ENCODE measurements around the gene RLF. TPM values are rescaled to one million over a fixed set of nuclear protein-coding genes. Genes with fewer than 3 reads are reported as not detected.

Gene RLF
- total and polyA plus RNA-seq, 9 of the 15 experiments (the other 6 are each of a cell fraction or from before 2014, with no cell fraction given): 3.6 to 35.0 (median 21.2) TPM

DNA sequence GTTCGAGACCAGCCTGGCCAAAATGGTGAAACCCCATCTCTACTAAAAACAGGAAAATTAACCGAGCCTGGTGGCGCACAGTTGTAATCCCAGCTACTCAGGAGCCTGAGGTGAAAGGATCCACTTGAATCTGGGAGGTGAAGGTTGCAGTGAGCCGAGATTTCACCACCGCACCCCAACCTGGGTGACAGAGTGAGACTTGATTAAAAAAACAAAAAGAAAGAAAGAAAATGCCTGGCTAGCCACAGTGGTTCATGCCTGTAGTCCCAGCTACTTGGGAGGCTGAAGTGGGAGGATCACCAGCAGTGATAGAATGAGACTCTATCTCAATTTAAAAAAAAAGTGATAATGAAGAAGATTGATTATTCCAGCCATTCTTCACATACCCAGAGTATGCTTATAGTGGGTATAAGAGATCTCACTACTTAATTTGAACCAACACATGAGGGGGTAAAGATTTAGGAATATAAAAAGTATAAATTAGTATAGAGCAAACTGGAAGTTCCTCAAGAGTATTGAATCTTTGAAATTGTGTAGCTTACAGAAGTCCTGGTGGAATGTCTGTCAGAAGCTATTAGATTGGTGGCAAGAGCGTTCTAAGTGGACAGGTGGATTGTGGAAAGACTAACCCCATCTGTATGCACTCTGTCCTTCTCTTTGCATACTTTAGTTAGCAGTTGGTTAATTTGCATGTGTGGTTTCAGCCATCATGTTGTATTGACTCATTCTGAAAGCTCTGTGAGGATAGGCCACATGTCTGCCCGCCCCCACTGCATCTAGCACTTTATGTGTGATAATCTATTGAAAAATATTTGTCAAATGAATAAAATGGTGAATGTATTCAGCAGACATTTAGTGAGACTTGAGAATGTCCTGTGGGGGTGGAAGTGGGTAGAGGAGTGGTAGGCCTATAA, 25.0 kb downstream of the RLF start:
- ChIA-PET POLR2A (interaction anchor here (0.9 to 1.5 kb wide), 3 partner anchors 17 to 24 kb away, joined by 3 read pairs; no protein-coding TSS in a partner anchor), CTCF (ENCODE audit: low intra/inter-chr PET ratio) (no interaction called here)
- FAIRE-seq: no peak
- Histone ChIP-seq H4K20me1 (replicated peaks; ENCODE audit: control insufficient read depth, insufficient read depth, low read length) (peaks cover 11% of the 10 kb centered on the region; the same call in 1 of the 2 replicates), H3K27ac (ENCODE audit: extremely low read depth, low read depth, low read length) (no peak overlapping the region), H3K9me3 (replicated peaks; ENCODE audit: control insufficient read depth, insufficient read depth, low read depth, low read length) (no peaks in the 10 kb centered on the region), H3K4me1 (replicated peaks in 1 of 2; ENCODE audit: control insufficient read depth in 2 of 2, insufficient read depth in 2 of 2, low read length in 2 of 2) (peaks cover 12 to 25% of the 10 kb centered on the region in 2 experiments; a peak in 4 of 5 replicates), H2AFZ (ENCODE audit: low read depth, low read length) (no peak overlapping the region), H3K36me3 (ENCODE audit: control insufficient read depth, insufficient read depth, low read length) (peaks cover 30% of the 10 kb centered on the region), H3K9ac (ENCODE audit: insufficient read depth in 1 of 2, low read depth in 2 of 2, low read length in 2 of 2) (no peak overlapping the region), H3K27me3 (ENCODE audit: control insufficient read depth in 2 of 2, insufficient read depth in 2 of 2, low read length in 2 of 2) (no peaks in the 10 kb centered on the region), H3K79me2 (ENCODE audit: control insufficient read depth, insufficient read depth, low read length) (peaks cover 92% of the 10 kb centered on the region), H3K4me2 (ENCODE audit: insufficient read depth, low read length) (no peak overlapping the region), H3K4me3 (no peak overlapping the region), H3K9me1 (ENCODE audit: control insufficient read depth, insufficient read depth, low read length) (peaks cover 2% of the 10 kb centered on the region)
- 93% methylated on average over 7 of the region's 7 CpGs for WGBS (ENCODE audit: insufficient coverage, low coverage, missing lambda C conversion rate)
- TF ChIP-seq EGR1 (conservative IDR thresholded peaks at IDR 0.05) (0 out of 2 replicates have a peak, but pooled peaks have one; percentile 15), YY1 (IDR thresholded peaks at IDR 0.05; ENCODE audit: borderline replicate concordance in 1 of 3, control insufficient read depth in 1 of 3, extremely low read depth in 1 of 3, insufficient read depth in 3 of 3, insufficient read length in 1 of 3, insufficient replicate concordance in 2 of 3, low read depth in 1 of 3, low read length in 2 of 3) (peak in 1 of 3 experiments; percentile 14), HMBOX1 (IDR thresholded peaks at IDR 0.05) (0 out of 2 replicates have a peak, but pooled peaks have one; percentile 18), ZNF384 (IDR thresholded peaks at IDR 0.05; ENCODE audit: low read depth, low read length) (no peak)
- TF ChIP-seq, protein P1, sequence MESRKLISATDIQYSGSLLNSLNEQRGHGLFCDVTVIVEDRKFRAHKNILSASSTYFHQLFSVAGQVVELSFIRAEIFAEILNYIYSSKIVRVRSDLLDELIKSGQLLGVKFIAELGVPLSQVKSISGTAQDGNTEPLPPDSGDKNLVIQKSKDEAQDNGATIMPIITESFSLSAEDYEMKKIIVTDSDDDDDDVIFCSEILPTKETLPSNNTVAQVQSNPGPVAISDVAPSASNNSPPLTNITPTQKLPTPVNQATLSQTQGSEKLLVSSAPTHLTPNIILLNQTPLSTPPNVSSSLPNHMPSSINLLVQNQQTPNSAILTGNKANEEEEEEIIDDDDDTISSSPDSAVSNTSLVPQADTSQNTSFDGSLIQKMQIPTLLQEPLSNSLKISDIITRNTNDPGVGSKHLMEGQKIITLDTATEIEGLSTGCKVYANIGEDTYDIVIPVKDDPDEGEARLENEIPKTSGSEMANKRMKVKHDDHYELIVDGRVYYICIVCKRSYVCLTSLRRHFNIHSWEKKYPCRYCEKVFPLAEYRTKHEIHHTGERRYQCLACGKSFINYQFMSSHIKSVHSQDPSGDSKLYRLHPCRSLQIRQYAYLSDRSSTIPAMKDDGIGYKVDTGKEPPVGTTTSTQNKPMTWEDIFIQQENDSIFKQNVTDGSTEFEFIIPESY (CRISPR knock-in tag; IDR thresholded peaks at IDR 0.05): peak; percentile 19; the same call in 1 of the 2 replicates
- BruUV-seq (replicated peaks): no TSS peak
- in situ Hi-C loops (cut with MboI) (no loop called here), intact Hi-C loops (cut with micrococcal nuclease) (no loop called here)
- DNase-seq (ENCODE audit: extremely low read depth in 1 of 4, low spot score in 3 of 4): no peak
- peak; percentile 18; the same call in 1 of the 3 replicates for ATAC-seq
